Natural killer cell (primary cell): ENCODE results near the gene SGO2. TPM values are rescaled to one million over a fixed set of nuclear protein-coding genes. Genes with fewer than 3 reads are reported as not detected.

Experiments
- ATAC-seq, 3 donors: fragments of 150-1000 bp in 2 of 3; fragments of 200-7000 bp in 1 of 3; cut with Tn5 transposase; 1 replicate in 1 of 3; 2 replicates in 2 of 3; pipeline ENCODE4 v1.10.0; 2021; ENCODE audit warnings: mild to moderate bottlenecking in 2 of 3, moderate library complexity in 2 of 3
- DNase-seq, 2 donors: peaks; one replicate each; pipeline versions ENCODE4 v3.0.0 to v3.0.0-alpha.2; 2013 to 2021; ENCODE audit warnings: mixed read lengths in 1 of 2
- H3K27ac ChIP-seq: one replicate; pipeline ENCODE4 v1.5.1; 2013; ENCODE audit warnings: mild to moderate bottlenecking, low read length
- H3K27me3 ChIP-seq: one replicate; pipeline ENCODE4 v1.6.1; 2013; ENCODE audit warnings: low read length; ENCODE audit not compliant: control insufficient read depth, insufficient read depth
- H3K36me3 ChIP-seq: one replicate; pipeline ENCODE4 v1.6.1; 2013; ENCODE audit warnings: low read length; ENCODE audit not compliant: control insufficient read depth, insufficient read depth
- H3K4me1 ChIP-seq: one replicate; pipeline ENCODE4 v1.6.1; 2013; ENCODE audit warnings: low read length; ENCODE audit not compliant: control insufficient read depth, insufficient read depth
- H3K4me3 ChIP-seq: one replicate; pipeline ENCODE4 v1.5.1; 2013; ENCODE audit warnings: low read length
- H3K9me3 ChIP-seq: one replicate; pipeline ENCODE4 v1.6.1; 2013; ENCODE audit warnings: low read length; ENCODE audit not compliant: control insufficient read depth, insufficient read depth
- H3K27ac Mint-ChIP-seq, 2 donors: one replicate each; pipeline ENCODE4 v1.8.0; 2022; ENCODE audit warnings: mild to moderate bottlenecking in 2 of 2, mixed read lengths in 2 of 2, moderate library complexity in 1 of 2
- H3K27me3 Mint-ChIP-seq, 2 donors: one replicate each; pipeline ENCODE4 v1.8.0; 2022; ENCODE audit warnings: low read depth in 2 of 2, mixed read lengths in 2 of 2
- H3K36me3 Mint-ChIP-seq: one replicate; pipeline ENCODE4 v1.8.0; 2022; ENCODE audit warnings: mixed read lengths
- H3K4me1 Mint-ChIP-seq, 2 donors: one replicate each; pipeline ENCODE4 v1.8.0; 2022; ENCODE audit warnings: mixed read lengths in 2 of 2
- H3K4me3 Mint-ChIP-seq: one replicate; pipeline ENCODE4 v1.8.0; 2022; ENCODE audit warnings: mild to moderate bottlenecking, moderate library complexity, mixed read lengths
- H3K9me3 Mint-ChIP-seq, 2 donors: one replicate each; pipeline ENCODE4 v1.8.0; 2022; ENCODE audit warnings: mixed read lengths in 2 of 2
- CTCF ChIP-seq: fragments of 200-600 bp; IDR thresholded peaks from one replicate; pipeline ENCODE4 v1.8.0; 2022; ENCODE audit warnings: antibody characterized with exemption
- WGBS: methylation state at CpG from one replicate; pipeline ENCODE4 v1.1.7; 2013; ENCODE audit warnings: missing lambda C conversion rate; ENCODE audit not compliant: insufficient coverage; 5-methylcytosine and 5-hydroxymethylcytosine counted together
- intact Hi-C: fragments of 100-400 bp; cut with micrococcal nuclease; formaldehyde crosslinking; loops from one replicate; pipeline ENCODE4 v1.14.2; 2022
- total RNA-seq, 4 donors: library from RNA; stranded (reverse); fragments of 120-200 nt in 1 of 4; gene quantifications; one replicate each; pipeline versions ENCODE4 v1.2.3 to v1.2.4, GENCODE V29; 2013 to 2022

The SGO2 gene
- total RNA-seq, 3 donors from 2014 or later (not counting 1 experiment from before 2014, with no cell fraction given) = 2.3 to 5.4 (median 3.1) TPM

DNA sequence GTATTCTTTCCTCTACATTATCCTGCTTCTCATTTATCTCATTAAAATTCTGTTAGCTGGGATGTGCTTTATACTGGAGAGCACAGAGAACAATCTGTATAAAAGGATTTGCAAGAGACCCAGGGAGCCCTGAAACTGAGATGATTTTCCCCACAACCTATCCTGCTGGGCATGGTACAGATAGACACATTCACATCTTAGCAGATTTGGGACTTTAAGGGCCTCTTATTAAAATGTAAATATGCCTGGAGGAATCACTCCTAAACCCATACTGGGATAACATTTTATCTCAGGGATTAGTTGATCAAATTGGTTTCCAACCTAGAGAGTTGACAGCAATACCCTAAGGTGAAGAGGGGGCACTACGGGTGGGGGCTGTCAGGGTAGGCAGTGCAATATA is 105.3 kb downstream of the SGO2 start:
- no peaks in the 10 kb centered on the region for H3K27me3 ChIP-seq
- no peak overlapping the region for H3K4me3 ChIP-seq
- Mint-ChIP-seq H3K36me3 (no peaks in the 10 kb centered on the region), H3K9me3 (no peaks in the 10 kb centered on the region), H3K27me3 (peaks cover 20 to 41% of the 10 kb centered on the region in 2 donors), H3K4me3 (no peak overlapping the region), H3K27ac (no peak overlapping the region), H3K4me1 (no peaks in the 10 kb centered on the region)
- H3K4me1 ChIP-seq = peaks cover 3% of the 10 kb centered on the region
- DNase-seq (no peak), ATAC-seq (no peak)
- H3K27ac ChIP-seq = no peak overlapping the region
- no peaks in the 10 kb centered on the region for H3K36me3 ChIP-seq
- no peaks in the 10 kb centered on the region for H3K9me3 ChIP-seq
- no peak for TF ChIP-seq CTCF
- intact Hi-C loops = no loop called here
- no CpG with 5 or more reads among the region's 1 CpG for WGBS

Other genes starting within 250 kb of the SGO2 start
- 10 to 100 TPM in 1 of 3 donors, 1 to 10 TPM in 2; 3.8 to 10.9 (median 4.4) TPM for gene SPATS2L, start 219.5 kb upstream of the SGO2 start, total RNA-seq
- gene KCTD18, start 16.1 kb upstream of the SGO2 start, total RNA-seq = 10 to 100 TPM; 16.1 to 21.3 (median 20.9) TPM
- not detected for gene AOX1, start 59.8 kb downstream of the SGO2 start, total RNA-seq